ENCODE results near the gene HOXA3. TPM values are rescaled to one million over a fixed set of nuclear protein-coding genes. Genes with fewer than 3 reads are reported as not detected.

The HOXA3 gene
- total RNA-seq, 1 donor, result 3.5 TPM

- DNase-seq (ENCODE audit: low read depth), result no peak
- no peak for TF ChIP-seq CTCF (IDR thresholded peaks at IDR 0.05; ENCODE audit: insufficient read depth, low read length)
- H3K4me3 ChIP-seq (ENCODE audit: low read depth, low read length), result no peak overlapping the region
These were observed 5.7 kb downstream of the HOXA3 start for GRCh38 chr7:27146491-27147198.

DNA sequence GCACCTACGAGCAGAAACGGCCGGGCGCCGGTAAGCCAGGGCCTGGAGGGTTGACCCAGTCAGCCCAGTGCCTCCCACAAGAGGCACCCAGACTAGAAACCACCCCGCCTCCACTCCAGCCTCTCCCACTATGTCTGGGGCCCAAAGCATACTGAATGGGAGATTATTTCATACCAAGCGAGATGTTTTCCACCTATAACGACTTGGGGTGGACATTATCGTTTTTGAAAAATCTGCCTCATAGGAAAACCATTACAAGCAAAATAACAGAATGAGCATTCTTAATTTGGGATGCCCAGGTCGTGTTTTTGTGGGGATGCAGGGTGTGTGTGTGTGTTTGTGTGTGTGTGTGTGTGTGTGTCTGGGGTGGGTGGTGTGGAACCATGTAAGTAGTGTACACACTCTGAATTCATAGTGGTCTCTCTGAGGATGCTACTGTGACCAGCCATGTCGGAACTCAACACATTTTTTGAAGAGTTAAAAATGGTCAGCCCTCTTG, 6.4 kb downstream of the HOXA3 start:
- no peak for DNase-seq (ENCODE audit: low read depth)
- no peak overlapping the region for H3K4me3 ChIP-seq (ENCODE audit: low read depth, low read length)
- TF ChIP-seq CTCF (IDR thresholded peaks at IDR 0.05; ENCODE audit: insufficient read depth, low read length), result no peak

DNA sequence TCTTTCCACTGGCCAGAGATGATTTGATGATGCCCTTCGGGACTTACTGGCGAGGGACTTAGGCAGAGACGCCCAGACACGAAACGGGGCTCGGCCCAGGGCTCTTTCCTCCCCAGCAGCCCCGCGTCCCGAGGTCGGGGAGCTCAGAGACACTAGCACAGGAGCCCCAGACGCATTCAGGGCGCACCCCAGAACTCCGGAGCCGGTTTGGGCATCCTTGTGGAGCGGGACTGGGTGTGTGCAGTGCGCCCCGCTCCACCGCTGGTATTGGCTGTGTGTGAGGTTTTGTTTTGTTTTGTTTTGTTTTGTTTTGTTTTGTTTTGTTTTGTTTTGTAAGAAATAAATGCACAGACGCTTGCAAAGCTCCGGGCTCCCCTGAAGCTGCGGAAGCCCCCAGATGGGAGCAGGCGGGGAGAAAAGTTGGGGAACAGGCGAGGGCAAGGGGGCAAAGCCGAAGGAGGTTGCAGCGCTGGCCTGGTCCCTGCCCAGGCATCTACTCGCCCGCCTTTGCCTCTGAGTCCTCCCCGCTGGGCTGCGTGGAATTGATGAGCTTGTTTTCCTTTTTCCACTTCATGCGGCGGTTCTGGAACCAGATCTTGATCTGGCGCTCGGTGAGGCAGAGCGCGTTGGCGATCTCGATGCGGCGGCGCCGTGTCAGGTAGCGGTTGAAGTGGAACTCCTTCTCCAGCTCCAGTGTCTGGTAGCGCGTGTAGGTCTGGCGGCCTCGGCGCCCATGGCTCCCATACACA, 7.0 kb downstream of the HOXA3 start:
- no peak for TF ChIP-seq CTCF (IDR thresholded peaks at IDR 0.05; ENCODE audit: insufficient read depth, low read length)
- DNase-seq (ENCODE audit: low read depth), result no peak
- H3K4me3 ChIP-seq (ENCODE audit: low read depth, low read length), result no peak overlapping the region

DNA sequence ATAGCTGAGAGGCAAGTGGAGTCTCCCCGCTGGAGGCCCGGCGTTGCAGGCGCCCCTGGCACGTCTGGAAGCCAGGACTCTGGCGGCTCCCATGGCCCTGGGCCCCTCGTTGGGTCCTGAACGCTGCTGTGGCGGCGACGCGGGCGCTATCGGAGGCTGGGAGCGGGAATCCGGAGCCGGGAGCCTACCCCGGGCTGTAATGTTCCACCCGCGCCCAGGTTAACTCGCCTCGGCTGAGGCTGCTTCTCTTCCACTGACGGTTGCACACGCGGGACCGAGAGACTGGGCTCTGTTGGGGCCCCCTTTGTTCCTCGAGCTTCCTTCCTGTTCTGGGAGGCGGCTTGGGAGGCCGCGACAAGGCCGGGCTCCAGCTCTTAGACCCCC, 7.6 kb downstream of the HOXA3 start:
- H3K4me3 ChIP-seq (ENCODE audit: low read depth, low read length), result no peak overlapping the region
- TF ChIP-seq CTCF (IDR thresholded peaks at IDR 0.05; ENCODE audit: insufficient read depth, low read length), result no peak
- DNase-seq (ENCODE audit: low read depth), result no peak

GRCh38 chr7:27143950-27144780, 8.2 kb downstream of the HOXA3 start:
- DNase-seq (ENCODE audit: low read depth), result no peak
- no peak overlapping the region for H3K4me3 ChIP-seq (ENCODE audit: low read depth, low read length)
- TF ChIP-seq CTCF (IDR thresholded peaks at IDR 0.05; ENCODE audit: insufficient read depth, low read length), result no peak

DNA sequence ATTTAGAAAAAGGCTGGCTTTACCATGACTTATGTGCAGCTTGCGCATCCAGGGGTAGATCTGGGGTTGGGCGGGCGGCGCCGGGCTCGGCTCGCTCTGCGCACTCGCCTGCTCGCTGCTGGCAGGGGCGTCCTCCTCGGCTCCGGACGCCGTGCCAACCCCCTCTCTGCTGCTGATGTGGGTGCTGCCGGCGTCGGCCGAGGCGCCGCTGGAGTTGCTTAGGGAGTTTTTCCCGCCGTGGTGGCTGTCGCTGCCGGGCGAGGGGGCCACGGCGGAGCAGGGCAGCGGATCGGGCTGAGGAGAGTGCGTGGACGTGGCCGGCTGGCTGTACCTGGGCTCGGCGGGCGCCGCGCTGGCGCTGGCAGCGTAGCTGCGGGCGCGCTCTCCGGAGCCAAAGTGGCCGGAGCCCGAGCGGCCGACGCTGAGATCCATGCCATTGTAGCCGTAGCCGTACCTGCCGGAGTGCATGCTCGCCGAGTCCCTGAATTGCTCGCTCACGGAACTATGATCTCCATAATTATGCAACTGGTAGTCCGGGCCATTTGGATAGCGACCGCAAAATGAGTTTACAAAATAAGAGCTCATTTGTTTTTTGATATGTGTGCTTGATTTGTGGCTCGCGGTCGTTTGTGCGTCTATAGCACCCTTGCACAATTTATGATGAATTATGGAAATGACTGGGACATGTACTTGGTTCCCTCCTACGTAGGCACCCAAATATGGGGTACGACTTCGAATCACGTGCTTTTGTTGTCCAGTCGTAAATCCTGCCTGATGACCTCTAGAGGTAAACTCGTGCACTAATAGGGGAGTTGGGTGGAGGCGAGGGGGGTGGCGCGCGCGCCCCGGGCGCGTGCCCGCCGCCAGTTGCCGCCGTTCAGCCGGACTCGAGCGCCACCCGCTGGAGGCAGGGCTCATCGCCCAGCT, 9.1 kb downstream of the HOXA3 start, which contains the start of gene HOXA5:
Gene HOXA5, minus strand, starts transcription at position 659 of the 927 bp plus-strand sequence. Its CDS starts 74 bp downstream, at position 585.
- DNase-seq (ENCODE audit: low read depth), result peak; percentile 84
- peak; percentile 48 for TF ChIP-seq CTCF (IDR thresholded peaks at IDR 0.05; ENCODE audit: insufficient read depth, low read length)
- H3K4me3 ChIP-seq (ENCODE audit: low read depth, low read length), result peak within 1 kb of the TSS; percentile 62

Data from fibroblast of the aortic adventitia (primary cell).